ENCODE measurements around the gene CADM1.

CADM1 gene

GRCh38 chr11:115208808-115209259, 295.4 kb downstream of the CADM1 start:
- Histone ChIP-seq H3K36me3 (ENCODE audit: control insufficient read depth in 2 of 2, insufficient read depth in 2 of 2, low read length in 2 of 2) (no peaks in the 10 kb centered on the region), H3K4me3 (ENCODE audit: low read length in 2 of 2) (no peak overlapping the region), H3K27ac (ENCODE audit: low read length) (no peak overlapping the region), H3K27me3 (ENCODE audit: control insufficient read depth in 1 of 2, insufficient read depth in 2 of 2, low read length in 2 of 2) (no peaks in the 10 kb centered on the region), H3K9me3 (ENCODE audit: control insufficient read depth in 2 of 2, low read length in 2 of 2) (no peaks in the 10 kb centered on the region), H3K9ac (ENCODE audit: low read length in 2 of 2) (no peak overlapping the region), H3K4me1 (ENCODE audit: control insufficient read depth, insufficient read depth, low read length) (no peaks in the 10 kb centered on the region)

- H3K9ac ChIP-seq (ENCODE audit: low read length in 2 of 2): no peak overlapping the region
- no peaks in the 10 kb centered on the region for H3K36me3 ChIP-seq (ENCODE audit: control insufficient read depth in 2 of 2, insufficient read depth in 2 of 2, low read length in 2 of 2)
- H3K4me1 ChIP-seq (ENCODE audit: control insufficient read depth, insufficient read depth, low read length): no peaks in the 10 kb centered on the region
- H3K9me3 ChIP-seq (ENCODE audit: control insufficient read depth in 2 of 2, low read length in 2 of 2): no peaks in the 10 kb centered on the region
- H3K27me3 ChIP-seq (ENCODE audit: control insufficient read depth in 1 of 2, insufficient read depth in 2 of 2, low read length in 2 of 2): no peaks in the 10 kb centered on the region
- H3K4me3 ChIP-seq (ENCODE audit: low read length in 2 of 2): no peak overlapping the region
- no peak overlapping the region for H3K27ac ChIP-seq (ENCODE audit: low read length)
Observed at GRCh38 chr11:115207916-115208315, 296.3 kb downstream of the CADM1 start.

- no peaks in the 10 kb centered on the region for H3K4me1 ChIP-seq (ENCODE audit: control insufficient read depth, insufficient read depth, low read length)
- H3K9me3 ChIP-seq (ENCODE audit: control insufficient read depth in 2 of 2, low read length in 2 of 2): no peaks in the 10 kb centered on the region
- H3K36me3 ChIP-seq (ENCODE audit: control insufficient read depth in 2 of 2, insufficient read depth in 2 of 2, low read length in 2 of 2): no peaks in the 10 kb centered on the region
- H3K9ac ChIP-seq (ENCODE audit: low read length in 2 of 2): no peak overlapping the region
- H3K4me3 ChIP-seq (ENCODE audit: low read length in 2 of 2): no peak overlapping the region
- H3K27me3 ChIP-seq (ENCODE audit: control insufficient read depth in 1 of 2, insufficient read depth in 2 of 2, low read length in 2 of 2): no peaks in the 10 kb centered on the region
- H3K27ac ChIP-seq (ENCODE audit: low read length): no peak overlapping the region
Observed at GRCh38 chr11:115207166-115207591, 297.0 kb downstream of the CADM1 start.

GRCh38 chr11:115206365-115207022, 297.7 kb downstream of the CADM1 start:
- Histone ChIP-seq H3K4me1 (ENCODE audit: control insufficient read depth, insufficient read depth, low read length) (no peaks in the 10 kb centered on the region), H3K27me3 (ENCODE audit: control insufficient read depth in 1 of 2, insufficient read depth in 2 of 2, low read length in 2 of 2) (no peaks in the 10 kb centered on the region), H3K9me3 (ENCODE audit: control insufficient read depth in 2 of 2, low read length in 2 of 2) (no peaks in the 10 kb centered on the region), H3K27ac (ENCODE audit: low read length) (no peak overlapping the region), H3K36me3 (ENCODE audit: control insufficient read depth in 2 of 2, insufficient read depth in 2 of 2, low read length in 2 of 2) (no peaks in the 10 kb centered on the region), H3K4me3 (ENCODE audit: low read length in 2 of 2) (no peak overlapping the region), H3K9ac (ENCODE audit: low read length in 2 of 2) (no peak overlapping the region)

DNA sequence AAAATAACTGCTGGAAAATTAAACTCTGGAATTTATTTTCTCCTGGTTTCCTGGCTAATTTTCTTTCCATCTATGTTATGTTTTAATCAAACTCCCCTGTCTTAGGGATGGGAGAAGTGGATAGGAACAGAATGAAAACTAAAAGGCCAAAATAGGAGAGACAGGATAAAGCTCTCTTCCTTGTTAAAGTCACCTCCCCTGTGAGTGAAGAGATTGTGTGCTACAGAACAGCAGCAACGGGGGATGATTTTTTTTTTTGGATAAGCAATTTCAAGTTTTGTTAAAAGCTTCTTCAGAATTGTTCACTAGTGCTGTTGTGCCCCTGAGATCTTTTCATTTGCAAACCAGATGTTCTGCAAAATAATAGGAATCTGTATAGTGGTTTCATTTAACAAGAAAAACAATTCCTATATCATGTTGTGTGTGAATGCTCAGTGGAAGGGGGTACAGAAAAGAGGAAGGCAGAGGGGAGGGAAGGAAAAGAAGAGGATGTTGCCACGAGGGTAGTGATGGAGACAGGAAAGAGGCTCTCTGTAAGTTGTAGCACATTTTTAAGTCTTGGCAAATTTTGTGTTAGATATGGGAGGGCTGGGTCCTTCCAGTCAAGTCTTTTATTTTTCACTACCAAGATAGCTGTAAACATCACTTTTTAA, 301.2 kb downstream of the CADM1 start:
- peaks cover 4% of the 10 kb centered on the region for H3K4me1 ChIP-seq (ENCODE audit: control insufficient read depth, insufficient read depth, low read length)
- H3K36me3 ChIP-seq (ENCODE audit: control insufficient read depth in 2 of 2, insufficient read depth in 2 of 2, low read length in 2 of 2): no peaks in the 10 kb centered on the region
- no peak overlapping the region for H3K27ac ChIP-seq (ENCODE audit: low read length)
- H3K27me3 ChIP-seq (ENCODE audit: control insufficient read depth in 1 of 2, insufficient read depth in 2 of 2, low read length in 2 of 2): no peaks in the 10 kb centered on the region
- no peaks in the 10 kb centered on the region for H3K9me3 ChIP-seq (ENCODE audit: control insufficient read depth in 2 of 2, low read length in 2 of 2)
- H3K4me3 ChIP-seq (ENCODE audit: low read length in 2 of 2): no peak overlapping the region
- no peak overlapping the region for H3K9ac ChIP-seq (ENCODE audit: low read length in 2 of 2)

- Histone ChIP-seq H3K4me1 (ENCODE audit: control insufficient read depth, insufficient read depth, low read length) (peaks cover 4% of the 10 kb centered on the region), H3K9me3 (ENCODE audit: control insufficient read depth in 2 of 2, low read length in 2 of 2) (no peaks in the 10 kb centered on the region), H3K27ac (ENCODE audit: low read length) (no peak overlapping the region), H3K4me3 (ENCODE audit: low read length in 2 of 2) (no peak overlapping the region), H3K9ac (ENCODE audit: low read length in 2 of 2) (no peak overlapping the region), H3K27me3 (ENCODE audit: control insufficient read depth in 1 of 2, insufficient read depth in 2 of 2, low read length in 2 of 2) (no peaks in the 10 kb centered on the region), H3K36me3 (ENCODE audit: control insufficient read depth in 2 of 2, insufficient read depth in 2 of 2, low read length in 2 of 2) (no peaks in the 10 kb centered on the region)
Observed at GRCh38 chr11:115202074-115202473, 302.1 kb downstream of the CADM1 start.

DNA sequence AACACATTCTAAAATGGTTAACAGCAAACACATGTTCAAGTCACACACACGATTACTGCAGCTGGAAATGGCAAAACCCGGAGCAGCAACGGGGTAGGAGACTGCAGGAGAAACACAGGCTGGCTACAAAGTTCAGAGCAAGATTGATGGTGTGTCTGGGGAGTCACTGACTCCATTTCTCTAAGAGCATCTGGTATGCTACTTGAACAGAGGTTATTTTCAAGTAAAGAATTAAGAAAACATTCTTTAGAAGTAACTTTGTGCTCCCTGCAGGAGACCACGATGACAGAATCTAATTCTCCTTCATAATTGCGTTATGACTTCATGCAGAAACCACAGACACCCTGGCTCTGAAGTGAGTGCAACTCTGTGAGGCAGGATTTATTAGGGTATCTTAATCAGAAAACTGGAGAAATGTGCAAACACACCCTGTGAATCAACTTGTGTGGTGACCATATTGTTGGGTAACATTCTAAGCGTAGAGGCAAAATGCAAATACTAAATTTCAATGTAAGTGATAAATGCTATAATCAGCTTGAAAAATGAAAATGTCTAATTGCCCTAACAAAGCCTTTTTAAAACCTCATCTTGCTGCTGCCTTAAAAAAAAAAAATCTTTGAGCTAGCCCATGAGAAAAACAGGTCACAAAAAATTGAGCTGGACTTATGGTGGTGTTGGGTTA, 303.0 kb downstream of the CADM1 start:
- Histone ChIP-seq H3K9me3 (ENCODE audit: control insufficient read depth in 2 of 2, low read length in 2 of 2) (no peaks in the 10 kb centered on the region), H3K36me3 (ENCODE audit: control insufficient read depth in 2 of 2, insufficient read depth in 2 of 2, low read length in 2 of 2) (no peaks in the 10 kb centered on the region), H3K27me3 (ENCODE audit: control insufficient read depth in 1 of 2, insufficient read depth in 2 of 2, low read length in 2 of 2) (no peaks in the 10 kb centered on the region), H3K4me1 (ENCODE audit: control insufficient read depth, insufficient read depth, low read length) (peaks cover 4% of the 10 kb centered on the region), H3K27ac (ENCODE audit: low read length) (no peak overlapping the region), H3K4me3 (ENCODE audit: low read length in 2 of 2) (no peak overlapping the region), H3K9ac (ENCODE audit: low read length in 2 of 2) (no peak overlapping the region)

GRCh38 chr11:115199481-115200069, 304.6 kb downstream of the CADM1 start:
- Histone ChIP-seq H3K36me3 (ENCODE audit: control insufficient read depth in 2 of 2, insufficient read depth in 2 of 2, low read length in 2 of 2) (no peaks in the 10 kb centered on the region), H3K4me3 (ENCODE audit: low read length in 2 of 2) (peak overlapping the region in 1 of 2 donors; percentile 41), H3K27ac (ENCODE audit: low read length) (no peak overlapping the region)

DNA sequence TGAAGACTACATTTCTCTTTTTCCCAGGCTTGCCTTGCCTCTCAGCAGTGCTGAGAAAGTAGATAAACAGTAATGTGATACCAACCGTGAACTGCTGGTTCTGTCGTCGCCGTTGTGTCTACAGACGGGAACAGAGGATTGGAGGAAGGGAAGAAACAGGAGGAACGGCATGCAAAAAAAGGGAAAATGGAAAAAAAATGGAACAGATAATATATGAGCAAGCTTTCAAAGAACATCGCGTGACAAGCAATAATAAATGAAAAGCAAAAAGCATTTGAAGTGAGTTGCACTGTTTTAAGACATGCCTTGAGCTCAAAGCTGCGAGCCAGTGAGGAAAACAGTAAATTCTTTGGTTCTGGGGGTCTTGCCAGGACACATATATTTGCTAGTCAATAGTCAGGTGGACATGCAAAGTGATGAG, 305.9 kb downstream of the CADM1 start:
- H3K36me3 ChIP-seq (ENCODE audit: control insufficient read depth in 2 of 2, insufficient read depth in 2 of 2, low read length in 2 of 2): no peaks in the 10 kb centered on the region
- H3K9ac ChIP-seq (ENCODE audit: low read length in 2 of 2): no peak overlapping the region
- no peak overlapping the region for H3K4me3 ChIP-seq (ENCODE audit: low read length in 2 of 2)
- H3K27me3 ChIP-seq (ENCODE audit: control insufficient read depth in 1 of 2, insufficient read depth in 2 of 2, low read length in 2 of 2): no peaks in the 10 kb centered on the region
- no peaks in the 10 kb centered on the region for H3K9me3 ChIP-seq (ENCODE audit: control insufficient read depth in 2 of 2, low read length in 2 of 2)
- peaks cover 4% of the 10 kb centered on the region for H3K4me1 ChIP-seq (ENCODE audit: control insufficient read depth, insufficient read depth, low read length)
- H3K27ac ChIP-seq (ENCODE audit: low read length): no peak overlapping the region

More at GRCh38 chr11:115199481-115200069, 304.6 kb downstream of the CADM1 start:
- Histone ChIP-seq H3K4me1 (ENCODE audit: control insufficient read depth, insufficient read depth, low read length) (peaks cover 4% of the 10 kb centered on the region), H3K9me3 (ENCODE audit: control insufficient read depth in 2 of 2, low read length in 2 of 2) (no peaks in the 10 kb centered on the region), H3K27me3 (ENCODE audit: control insufficient read depth in 1 of 2, insufficient read depth in 2 of 2, low read length in 2 of 2) (no peaks in the 10 kb centered on the region), H3K9ac (ENCODE audit: low read length in 2 of 2) (no peak overlapping the region)

DNA sequence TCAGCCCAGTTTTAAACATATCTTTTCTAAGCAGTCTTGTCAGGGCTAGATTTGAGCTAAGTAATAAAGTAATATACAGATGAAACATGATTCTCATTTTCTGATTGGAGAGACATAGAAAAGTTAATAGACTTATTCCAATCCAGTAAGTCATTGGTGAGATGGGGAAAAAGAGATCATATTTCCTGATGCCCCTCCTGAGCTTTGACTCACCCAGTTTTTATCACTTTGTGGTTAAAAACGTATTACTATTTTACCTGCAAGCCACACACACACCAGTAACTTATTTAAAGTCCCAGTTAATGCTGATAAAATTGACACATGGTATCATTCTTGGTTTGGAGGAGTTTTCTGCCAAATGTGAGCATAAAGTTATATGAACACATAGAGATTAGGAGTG, 306.8 kb downstream of the CADM1 start:
- Histone ChIP-seq H3K36me3 (ENCODE audit: control insufficient read depth in 2 of 2, insufficient read depth in 2 of 2, low read length in 2 of 2) (no peaks in the 10 kb centered on the region), H3K9me3 (ENCODE audit: control insufficient read depth in 2 of 2, low read length in 2 of 2) (no peaks in the 10 kb centered on the region), H3K4me3 (ENCODE audit: low read length in 2 of 2) (no peak overlapping the region), H3K4me1 (ENCODE audit: control insufficient read depth, insufficient read depth, low read length) (peaks cover 4% of the 10 kb centered on the region), H3K27me3 (ENCODE audit: control insufficient read depth in 1 of 2, insufficient read depth in 2 of 2, low read length in 2 of 2) (no peaks in the 10 kb centered on the region), H3K9ac (ENCODE audit: low read length in 2 of 2) (no peak overlapping the region), H3K27ac (ENCODE audit: low read length) (no peak overlapping the region)
